ENCODE measurements around the gene PZP. TPM values are rescaled to one million over a fixed set of nuclear protein-coding genes. Genes with fewer than 3 reads are reported as not detected.
"Not testable (repeated sequence)": the region's sequence is repeated elsewhere in the genome, so short reads cannot be mapped to it uniquely, and the experiment has no call there.

The PZP gene
- total RNA-seq, 1 donor from 2014 or later = 0.67 TPM

DNA sequence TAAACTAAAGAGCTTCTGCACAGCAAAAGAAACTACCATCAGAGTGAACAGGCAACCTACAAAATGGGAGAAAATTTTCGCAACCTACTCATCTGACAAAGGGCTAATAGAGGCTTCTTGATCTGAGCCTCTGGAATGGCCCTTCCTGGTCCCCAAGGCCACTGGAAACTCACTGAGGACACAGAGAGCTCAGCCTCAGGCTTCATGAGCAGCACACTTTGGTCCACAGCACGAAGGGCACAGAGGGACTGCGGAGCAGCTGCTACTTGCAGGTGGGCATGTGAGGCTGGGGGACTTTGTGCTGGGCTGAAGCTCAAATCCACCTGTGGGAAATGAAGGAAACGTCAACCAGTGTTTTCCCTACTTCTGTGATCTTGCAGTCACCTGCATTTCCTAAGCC, 27.4 kb downstream of the PZP start:
- Histone ChIP-seq H3K36me3 (no peaks in the 10 kb centered on the region), H3K27ac (no peak overlapping the region), H3K4me1 (no peaks in the 10 kb centered on the region), H3K27me3 (no peaks in the 10 kb centered on the region), H3K4me3 (no peak overlapping the region), H3K9me3 (no peaks in the 10 kb centered on the region)
- ATAC-seq = no peak
- DNase-seq = no peak
- intact Hi-C loops (cut with DNase I) = no loop called here
- TF ChIP-seq, protein P1, sequence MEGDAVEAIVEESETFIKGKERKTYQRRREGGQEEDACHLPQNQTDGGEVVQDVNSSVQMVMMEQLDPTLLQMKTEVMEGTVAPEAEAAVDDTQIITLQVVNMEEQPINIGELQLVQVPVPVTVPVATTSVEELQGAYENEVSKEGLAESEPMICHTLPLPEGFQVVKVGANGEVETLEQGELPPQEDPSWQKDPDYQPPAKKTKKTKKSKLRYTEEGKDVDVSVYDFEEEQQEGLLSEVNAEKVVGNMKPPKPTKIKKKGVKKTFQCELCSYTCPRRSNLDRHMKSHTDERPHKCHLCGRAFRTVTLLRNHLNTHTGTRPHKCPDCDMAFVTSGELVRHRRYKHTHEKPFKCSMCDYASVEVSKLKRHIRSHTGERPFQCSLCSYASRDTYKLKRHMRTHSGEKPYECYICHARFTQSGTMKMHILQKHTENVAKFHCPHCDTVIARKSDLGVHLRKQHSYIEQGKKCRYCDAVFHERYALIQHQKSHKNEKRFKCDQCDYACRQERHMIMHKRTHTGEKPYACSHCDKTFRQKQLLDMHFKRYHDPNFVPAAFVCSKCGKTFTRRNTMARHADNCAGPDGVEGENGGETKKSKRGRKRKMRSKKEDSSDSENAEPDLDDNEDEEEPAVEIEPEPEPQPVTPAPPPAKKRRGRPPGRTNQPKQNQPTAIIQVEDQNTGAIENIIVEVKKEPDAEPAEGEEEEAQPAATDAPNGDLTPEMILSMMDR (IDR thresholded peaks at IDR 0.05) = no peak

DNA sequence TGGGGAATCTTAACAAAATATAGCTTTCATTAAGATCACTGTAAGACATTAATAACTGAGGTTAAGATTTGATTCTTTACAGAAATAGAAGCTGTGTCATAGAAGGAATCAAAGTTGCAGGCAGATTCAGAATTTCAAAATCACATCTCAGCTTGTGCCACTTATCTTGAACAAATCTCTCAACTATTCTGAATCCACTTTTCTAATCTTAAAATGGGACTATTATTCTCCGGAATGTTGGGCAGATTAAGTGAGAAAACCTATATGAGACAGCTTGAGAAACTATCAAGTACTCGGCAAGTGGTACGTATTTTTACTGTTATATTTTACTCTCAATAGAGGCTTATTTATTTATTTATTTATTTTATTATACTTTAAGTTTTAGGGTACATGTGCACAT, 28.4 kb downstream of the PZP start:
- TF ChIP-seq, protein P1 (IDR thresholded peaks at IDR 0.05) = no peak
- no peak for DNase-seq
- no peaks in the 10 kb centered on the region for H3K4me1 ChIP-seq
- H3K4me3 ChIP-seq = no peak overlapping the region
- H3K27ac ChIP-seq = no peak overlapping the region
- no peaks in the 10 kb centered on the region for H3K36me3 ChIP-seq
- no peaks in the 10 kb centered on the region for H3K27me3 ChIP-seq
- ATAC-seq = no peak
- H3K9me3 ChIP-seq = no peaks in the 10 kb centered on the region
- intact Hi-C loops (cut with DNase I) = no loop called here

DNA sequence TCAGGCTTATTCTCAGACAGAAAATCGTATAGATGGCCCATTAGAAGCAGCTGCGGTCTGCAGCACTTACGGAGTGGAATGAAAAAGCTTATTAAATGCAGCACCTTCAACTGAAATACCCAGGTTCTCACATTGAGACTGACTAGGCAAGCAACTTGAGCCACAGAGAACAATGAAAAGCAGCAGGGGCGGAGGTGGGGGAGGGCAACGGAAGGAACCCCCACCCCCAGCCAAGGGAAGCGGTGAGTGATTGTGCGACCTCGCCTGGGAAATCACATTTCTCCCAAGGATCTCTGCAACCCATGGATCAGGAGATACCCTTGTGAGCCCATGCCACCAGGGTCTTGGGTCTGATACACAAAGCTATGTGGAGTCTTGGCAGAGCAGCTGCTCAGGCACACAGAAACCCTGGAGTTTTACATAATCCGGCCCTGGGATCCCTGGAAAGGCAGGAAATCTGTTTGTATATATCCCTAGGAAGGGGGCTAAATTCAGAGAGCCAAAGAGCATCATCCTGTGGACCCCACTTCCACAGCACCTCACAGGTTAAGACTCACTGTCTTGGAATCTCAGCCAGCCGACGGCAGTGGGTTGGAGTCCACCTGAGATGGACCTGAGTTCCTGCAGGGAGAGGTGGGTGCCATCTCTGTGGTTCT, 38.1 kb downstream of the PZP start:
- peaks cover 3% of the 10 kb centered on the region for H3K4me1 ChIP-seq
- H3K27ac ChIP-seq = peak overlapping the region; percentile 49
- DNase-seq (no peak), ATAC-seq (peak; percentile 26)
- no peaks in the 10 kb centered on the region for H3K36me3 ChIP-seq
- H3K9me3 ChIP-seq = no peaks in the 10 kb centered on the region
- TF ChIP-seq, protein P1 (IDR thresholded peaks at IDR 0.05) = no peak
- H3K4me3 ChIP-seq = no peak overlapping the region
- intact Hi-C loops (cut with DNase I) = no loop called here
- H3K27me3 ChIP-seq = no peaks in the 10 kb centered on the region

DNA sequence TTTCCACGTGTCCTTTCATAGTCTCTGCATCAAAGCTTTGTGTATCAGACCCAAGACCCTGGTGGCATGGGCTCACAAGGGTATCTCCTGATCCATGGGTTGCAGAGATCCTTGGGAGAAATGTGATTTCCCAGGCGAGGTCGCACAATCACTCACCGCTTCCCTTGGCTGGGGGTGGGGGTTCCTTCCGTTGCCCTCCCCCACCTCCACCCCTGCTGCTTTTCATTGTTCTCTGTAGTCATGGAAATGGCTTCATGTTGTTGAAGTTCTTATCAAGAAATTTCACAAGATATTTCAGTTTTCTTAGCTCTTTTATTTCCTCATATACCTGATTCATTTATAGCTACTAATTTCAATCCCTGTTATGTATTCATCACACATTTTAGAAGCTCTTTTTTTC, 40.9 kb downstream of the PZP start:
- DNase-seq; ATAC-seq; H3K27me3 ChIP-seq; H3K4me3 ChIP-seq; H3K9me3 ChIP-seq; H3K36me3 ChIP-seq; intact Hi-C loops (cut with DNase I): not testable (repeated sequence)
- Histone ChIP-seq H3K4me1 (peaks cover 11% of the 10 kb centered on the region), H3K27ac (peak overlapping the region; percentile 20)

DNA sequence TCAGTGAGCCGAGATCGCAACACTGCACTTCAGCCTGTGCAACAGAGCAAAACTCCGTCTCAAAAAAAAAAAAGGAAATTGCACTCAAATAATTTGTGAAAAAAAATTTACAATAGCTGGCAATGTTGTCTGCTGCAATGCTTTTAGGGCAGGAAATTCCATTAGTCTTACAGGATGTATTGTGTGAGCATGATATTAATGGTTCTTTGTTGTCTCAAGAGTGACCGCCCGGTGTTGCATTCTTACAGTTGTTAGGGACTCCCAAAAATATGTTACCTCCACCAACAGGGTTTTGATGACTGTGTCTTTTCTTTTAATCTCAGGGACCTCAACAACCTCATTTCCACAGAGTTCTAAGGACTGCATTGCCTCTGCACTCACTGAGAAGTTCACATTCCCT, 44.8 kb downstream of the PZP start:
- ATAC-seq (no peak), DNase-seq (no peak)
- no peaks in the 10 kb centered on the region for H3K9me3 ChIP-seq
- intact Hi-C loops (cut with DNase I) = no loop called here
- peak overlapping the region; percentile 63 for H3K27ac ChIP-seq
- TF ChIP-seq, protein P1 (IDR thresholded peaks at IDR 0.05) = no peak
- H3K27me3 ChIP-seq = no peaks in the 10 kb centered on the region
- no peak overlapping the region for H3K4me3 ChIP-seq
- H3K4me1 ChIP-seq = peaks cover 11% of the 10 kb centered on the region
- H3K36me3 ChIP-seq = no peaks in the 10 kb centered on the region

DNA sequence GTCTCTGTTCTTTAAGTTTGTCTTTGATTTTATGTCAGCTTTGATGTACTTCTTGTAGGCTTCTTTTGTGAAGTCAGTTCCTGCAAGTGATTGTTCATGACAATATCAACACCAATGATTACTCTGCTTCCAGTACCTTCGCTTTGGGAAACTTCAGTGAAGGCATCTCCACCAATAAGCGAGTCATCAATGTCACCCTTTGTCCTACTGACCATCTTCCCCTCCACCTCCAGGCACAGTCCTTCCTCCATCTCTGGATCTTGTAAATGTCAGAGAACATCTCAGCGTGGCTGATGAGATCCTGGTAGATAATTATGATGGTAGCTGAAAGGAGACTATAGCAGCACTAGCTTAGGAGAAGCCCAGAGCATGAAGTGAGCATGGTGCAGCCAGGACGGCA, 52.1 kb downstream of the PZP start:
- intact Hi-C loops (cut with DNase I) = no loop called here

More for the DNA sequence above, 52.1 kb downstream of the PZP start:
- Histone ChIP-seq H3K9me3 (no peaks in the 10 kb centered on the region), H3K36me3 (no peaks in the 10 kb centered on the region), H3K27me3 (no peaks in the 10 kb centered on the region), H3K27ac (no peak overlapping the region), H3K4me1 (no peaks in the 10 kb centered on the region), H3K4me3 (no peak overlapping the region)
- ATAC-seq (no peak), DNase-seq (no peak)
- TF ChIP-seq, protein P1 (IDR thresholded peaks at IDR 0.05) = no peak
